HG03439 (cell line): ENCODE data around the gene G3BP1.
"Not testable (repeated sequence)": the region's sequence is repeated elsewhere in the genome, so short reads cannot be mapped to it uniquely, and the experiment has no call there.

Source experiments
- ATAC-seq: cut with Tn5 transposase; IDR thresholded peaks from one replicate; pipeline ENCODE4 v1.9.1; 2021; ENCODE audit warnings: mild to moderate bottlenecking, moderate library complexity; ENCODE audit not compliant: unreplicated experiment

The G3BP1 gene

GRCh38 chr5:151751593-151751992 lies 20.2 kb upstream of the G3BP1 start:
- no peak for ATAC-seq

- no peak for ATAC-seq
Measured at GRCh38 chr5:151755383-151755782, 16.4 kb upstream of the G3BP1 start.

- peak; percentile 5 for ATAC-seq
Measured at GRCh38 chr5:151757233-151758140, 14.3 kb upstream of the G3BP1 start.

- peak; percentile 14 for ATAC-seq
Measured at GRCh38 chr5:151758141-151758429, 13.7 kb upstream of the G3BP1 start.

GRCh38 chr5:151758430-151759241 lies 13.1 kb upstream of the G3BP1 start, which contains the start of gene ATOX1:
TSS of gene ATOX1 (minus strand) at chr5:151758631. CDS start at chr5:151758551, 80 bp downstream.
- peak; percentile 96 for ATAC-seq

GRCh38 chr5:151764801-151765200 lies 7.0 kb upstream of the G3BP1 start:
- no peak for ATAC-seq

GRCh38 chr5:151766975-151767374 lies 4.8 kb upstream of the G3BP1 start:
- no peak for ATAC-seq

GRCh38 chr5:151770383-151771258 lies 1.1 kb upstream of the G3BP1 start:
- peak; percentile 26 for ATAC-seq

- ATAC-seq, result no peak
Measured at GRCh38 chr5:151772029-151772845, 483 bp downstream of the G3BP1 start.

- no peak for ATAC-seq
Measured at GRCh38 chr5:151772846-151773561, 1.2 kb downstream of the G3BP1 start.

GRCh38 chr5:151773951-151774350 lies 2.2 kb downstream of the G3BP1 start:
- no peak for ATAC-seq

- ATAC-seq, result no peak
Measured at GRCh38 chr5:151775025-151775606, 3.4 kb downstream of the G3BP1 start.

GRCh38 chr5:151779531-151780125 lies 7.9 kb downstream of the G3BP1 start:
- ATAC-seq, result no peak

- no peak for ATAC-seq
Measured at GRCh38 chr5:151780348-151780747, 8.6 kb downstream of the G3BP1 start.

- ATAC-seq, result no peak
Measured at GRCh38 chr5:151781201-151781600, 9.4 kb downstream of the G3BP1 start.

- ATAC-seq, result not testable (repeated sequence)
Measured at GRCh38 chr5:151783664-151784063, 11.9 kb downstream of the G3BP1 start.

GRCh38 chr5:151784141-151784540 lies 12.4 kb downstream of the G3BP1 start:
- ATAC-seq, result no peak

- no peak for ATAC-seq
Measured at GRCh38 chr5:151786468-151786867, 14.7 kb downstream of the G3BP1 start.

- no peak for ATAC-seq
Measured at GRCh38 chr5:151787817-151788216, 16.1 kb downstream of the G3BP1 start.
